A673 (cell line): ENCODE measurements around the gene TRIM26. TPM values are rescaled to one million over a fixed set of nuclear protein-coding genes. Genes with fewer than 3 reads are reported as not detected.

Experiments
- BruUV-seq: library from RNA; stranded (reverse); fragments of 400-500 nt; replicated peaks from 2 replicates; lab custom pipeline; 2021; lab: Mats Ljungman, UMichigan
- CTCF ChIA-PET: fragments of 300-600 bp; sonication (Branson Sonifier 250); formaldehyde crosslinking; loops from one replicate; lab custom pipeline; 2022; ENCODE audit warnings: antibody characterized with exemption; lab: Charles Lee
- POLR2A ChIA-PET: fragments of 300-600 bp; sonication (Branson Sonifier 250); formaldehyde crosslinking; loops from one replicate; lab custom pipeline; 2022; ENCODE audit warnings: antibody characterized with exemption; ENCODE audit not compliant: low non-redundant PET; lab: Charles Lee
- DNase-seq: peaks from one replicate; pipeline ENCODE4 v3.0.0-alpha.2; 2015; ENCODE audit warnings: low spot score
- H3K27ac ChIP-seq: fragments of 200-600 bp; sonication (generic); 2 replicates; pipeline ENCODE4 v1.5.1; 2016; ENCODE audit warnings: mixed run types, low read depth, mild to moderate bottlenecking, mixed read lengths, antibody characterized with exemption, low read length; ENCODE audit not compliant: poor library complexity, severe bottlenecking
- H3K27me3 ChIP-seq: fragments of 200-600 bp; sonication (generic); replicated peaks from 2 replicates; pipeline ENCODE4 v1.6.1; 2017; ENCODE audit warnings: mixed run types, low read depth, mild to moderate bottlenecking, mixed read lengths, antibody characterized with exemption, low read length; ENCODE audit not compliant: insufficient read depth, poor library complexity
- H3K36me3 ChIP-seq: fragments of 200-600 bp; sonication (generic); 2 replicates; pipeline ENCODE4 v1.6.1; 2016; ENCODE audit warnings: mixed run types, mild to moderate bottlenecking, mixed read lengths, antibody characterized with exemption, low read length; ENCODE audit not compliant: insufficient read depth, poor library complexity, severe bottlenecking
- H3K4me1 ChIP-seq: fragments of 200-600 bp; sonication (generic); 2 replicates; pipeline ENCODE4 v1.6.1; 2017; ENCODE audit warnings: mixed run types, mild to moderate bottlenecking, mixed read lengths, antibody characterized with exemption, low read length; ENCODE audit not compliant: insufficient read depth, poor library complexity, severe bottlenecking
- H3K4me3 ChIP-seq: fragments of 200-600 bp; sonication (generic); 2 replicates; pipeline ENCODE4 v1.5.1; 2016; ENCODE audit warnings: low read depth, mixed run types, mild to moderate bottlenecking, mixed read lengths, low read length; ENCODE audit not compliant: poor library complexity, severe bottlenecking
- H3K9me3 ChIP-seq: fragments of 200-600 bp; sonication (generic); 2 replicates; pipeline ENCODE4 v1.6.1; 2016; ENCODE audit warnings: mixed run types, low read depth, mild to moderate bottlenecking, mixed read lengths, antibody characterized with exemption, low read length; ENCODE audit not compliant: poor library complexity, severe bottlenecking
- CTCF ChIP-seq: fragments of 300-800, 200-600 bp; sonication (generic); conservative IDR thresholded peaks from 2 replicates; pipeline ENCODE4 v1.5.1; 2017; ENCODE audit warnings: low read depth, mild to moderate bottlenecking, antibody characterized with exemption, low read length, moderate library complexity, mixed read lengths
- EZH2 ChIP-seq: fragments of 200-600 bp; sonication (generic); IDR thresholded peaks from 2 replicates; pipeline ENCODE4 v1.6.1; 2017; ENCODE audit warnings: borderline replicate concordance, low read depth, mild to moderate bottlenecking, mixed read lengths, antibody characterized with exemption, low read length; ENCODE audit not compliant: poor library complexity, severe bottlenecking
- intact Hi-C: fragments of 100-400 bp; cut with micrococcal nuclease; formaldehyde crosslinking; loops from one replicate; pipeline ENCODE4 v1.10.0; 2022; ENCODE audit not compliant: unreplicated experiment
- total RNA-seq: library from RNA; stranded (reverse); gene quantifications from 2 replicates; pipeline ENCODE4 v1.2.3, GENCODE V29; 2021

TRIM26 gene
- total RNA-seq, 1 experiment from 2014 or later, result 41.3 TPM

GRCh38 chr6:30145818-30146217 lies 67.4 kb downstream of the TRIM26 start:
- no peaks in the 10 kb centered on the region for H3K4me1 ChIP-seq
- no peaks in the 10 kb centered on the region for H3K9me3 ChIP-seq
- intact Hi-C loops, result no loop called here
- peaks cover 22% of the 10 kb centered on the region for H3K27me3 ChIP-seq
- DNase-seq, result no peak
- no peak overlapping the region for H3K4me3 ChIP-seq
- no peaks in the 10 kb centered on the region for H3K36me3 ChIP-seq
- no TSS peak for BruUV-seq
- H3K27ac ChIP-seq, result no peak overlapping the region
- CTCF ChIA-PET, result interaction anchor here (1.6 kb wide), 1 partner anchor 14 kb away, joined by 3 read pairs; no protein-coding TSS in a partner anchor
- POLR2A ChIA-PET, result no interaction called here
- TF ChIP-seq EZH2 (no peak), CTCF (no peak)

GRCh38 chr6:30144811-30145210 lies 68.4 kb downstream of the TRIM26 start:
- no peak for DNase-seq
- ChIA-PET CTCF (interaction anchor here (1.6 kb wide), 1 partner anchor 13 kb away, joined by 3 read pairs; no protein-coding TSS in a partner anchor), POLR2A (interaction anchor here (0.7 kb wide), 1 partner anchor 32 kb away, joined by 4 read pairs; no protein-coding TSS in a partner anchor)
- no peak overlapping the region for H3K4me3 ChIP-seq
- intact Hi-C loops, result no loop called here
- no peaks in the 10 kb centered on the region for H3K9me3 ChIP-seq
- peaks cover 22% of the 10 kb centered on the region for H3K27me3 ChIP-seq
- no TSS peak for BruUV-seq
- TF ChIP-seq EZH2 (no peak), CTCF (no peak)
- H3K4me1 ChIP-seq, result no peaks in the 10 kb centered on the region
- no peaks in the 10 kb centered on the region for H3K36me3 ChIP-seq
- H3K27ac ChIP-seq, result no peak overlapping the region

GRCh38 chr6:30143780-30144179 lies 69.4 kb downstream of the TRIM26 start:
- H3K4me1 ChIP-seq, result no peaks in the 10 kb centered on the region
- no peak overlapping the region for H3K4me3 ChIP-seq
- no peak overlapping the region for H3K27ac ChIP-seq
- POLR2A ChIA-PET, result no interaction called here
- peaks cover 22% of the 10 kb centered on the region for H3K27me3 ChIP-seq
- CTCF ChIA-PET, result interaction anchor here (1.2 kb wide), 1 partner anchor 13 kb away, joined by 4 read pairs; no protein-coding TSS in a partner anchor
- H3K36me3 ChIP-seq, result no peaks in the 10 kb centered on the region
- no peaks in the 10 kb centered on the region for H3K9me3 ChIP-seq
- intact Hi-C loops, result no loop called here
- TF ChIP-seq EZH2 (no peak), CTCF (no peak)
- no peak for DNase-seq
- BruUV-seq, result no TSS peak
